HepG2 (cell line): Measurements from ENCODE around the gene TNIP1. TPM values are rescaled to one million over a fixed set of nuclear protein-coding genes. Genes with fewer than 3 reads are reported as not detected.

Experiments
- ATAC-seq: fragments of 200-7000 bp; cut with Tn5 transposase; 3 replicates; pipeline ENCODE4 v1.9.1; 2020; ENCODE audit warnings: mild to moderate bottlenecking, moderate library complexity
- BruUV-seq: library from RNA; stranded (reverse); fragments of 400-500 nt; replicated peaks from 2 replicates; lab custom pipeline; 2021; lab: Mats Ljungman, UMichigan
- CTCF ChIA-PET: fragments of 300-600 bp; formaldehyde crosslinking; extraction: SDS; loops from one replicate; lab custom pipeline; 2021; ENCODE audit warnings: low total read pairs, inconsistent platforms, low intra/inter-chr PET ratio; lab: Yijun Ruan, JAX
- POLR2A ChIA-PET: fragments of 350-600 bp; sonication (Branson Sonifier 250); formaldehyde crosslinking; loops from one replicate; lab custom pipeline; 2020; ENCODE audit warnings: antibody characterized with exemption, inconsistent platforms; lab: Yijun Ruan, JAX
- DNase-seq: peaks from one replicate; pipeline ENCODE4 v3.0.0-alpha.2; 2015; ENCODE audit warnings: low spot score
- FAIRE-seq: peaks from 3 replicates; lab custom pipeline; 2011; peaks lifted over from hg19 to GRCh38; lab: Jason Lieb, UNC
- H2AFZ ChIP-seq: one replicate; pipeline ENCODE4 v1.6.1; 2011; ENCODE audit warnings: low read length, inconsistent platforms
- H3K27ac ChIP-seq: fragments of 300-600 bp; 3 replicates; pipeline ENCODE4 v1.8.0; 2011; ENCODE audit warnings: mixed run types, mild to moderate bottlenecking, mixed read lengths, low read length, inconsistent platforms; ENCODE audit not compliant: insufficient read depth; ENCODE audit errors: extremely low read length
- H3K27me3 ChIP-seq, 2 experiments: fragments of 200-600 bp in 1 of 2; 2 replicates in 1 of 2; 3 replicates in 1 of 2; pipeline versions ENCODE4 v1.6.0 to v1.8.0; 2011; ENCODE audit warnings: low read length in 2 of 2, mild to moderate bottlenecking in 2 of 2, moderate library complexity in 2 of 2, inconsistent platforms in 1 of 2; ENCODE audit not compliant: insufficient read depth in 2 of 2, control insufficient read depth in 1 of 2
- H3K36me3 ChIP-seq, 2 experiments: fragments of 200-600 bp in 1 of 2; replicated peaks in 1 of 2; 2 replicates in 1 of 2; 3 replicates in 1 of 2; pipeline versions ENCODE4 v1.5.1 to v1.8.0; 2011; ENCODE audit warnings: low read length in 2 of 2, inconsistent platforms in 1 of 2; ENCODE audit not compliant: insufficient read depth in 2 of 2, control insufficient read depth in 1 of 2
- H3K4me1 ChIP-seq: 2 replicates; pipeline ENCODE4 v1.5.1; 2012; ENCODE audit warnings: low read length, inconsistent platforms; ENCODE audit not compliant: insufficient read depth
- H3K4me2 ChIP-seq: 2 replicates; pipeline ENCODE4 v1.6.0; 2011; ENCODE audit warnings: low read depth, low read length, inconsistent platforms
- H3K4me3 ChIP-seq, 3 experiments: fragments of 200-600 bp in 1 of 3; sonication (generic), shearing (Covaris generic) in 1 of 3; replicated peaks in 1 of 3; 2 replicates each; pipeline ENCODE4 v1.5.1; 2011 to 2016; ENCODE audit warnings: low read length in 3 of 3, inconsistent platforms in 2 of 3, low read depth in 2 of 3, mild to moderate bottlenecking in 2 of 3, control low read depth in 1 of 3, mixed read lengths in 1 of 3; ENCODE audit not compliant: insufficient read depth in 1 of 3
- H3K79me2 ChIP-seq: one replicate; pipeline ENCODE4 v1.6.1; 2011; ENCODE audit warnings: low read length, inconsistent platforms; ENCODE audit not compliant: insufficient read depth
- H3K9ac ChIP-seq: 2 replicates; pipeline ENCODE4 v1.6.0; 2011; ENCODE audit warnings: mild to moderate bottlenecking, low read depth, low read length, inconsistent platforms; ENCODE audit not compliant: insufficient read depth
- H3K9me3 ChIP-seq: 2 replicates; pipeline ENCODE4 v1.5.1; 2012; ENCODE audit warnings: mild to moderate bottlenecking, low read length
- H4K20me1 ChIP-seq: 2 replicates; pipeline ENCODE4 v1.6.0; 2011; ENCODE audit warnings: inconsistent platforms, mild to moderate bottlenecking, low read length, moderate library complexity; ENCODE audit not compliant: insufficient read depth
- CBX2 ChIP-seq, 2 experiments: fragments of 200-600 bp in 1 of 2; sonication (generic); formaldehyde crosslinking in 1 of 2; IDR thresholded peaks; 2 replicates each; pipeline versions ENCODE4 v1.7.0 to v1.8.1; 2018 to 2022; ENCODE audit warnings: low read depth in 2 of 2, low read length in 1 of 2, mild to moderate bottlenecking in 1 of 2, missing genetic modification reagents in 1 of 2
- ERF ChIP-seq: IDR thresholded peaks from 2 replicates; pipeline ENCODE4 v1.6.1; 2018; ENCODE audit warnings: missing biosample characterization, missing genetic modification reagents
- KLF6 ChIP-seq: IDR thresholded peaks from 2 replicates; pipeline ENCODE4 v1.8.0; 2016; ENCODE audit warnings: missing biosample characterization, missing genetic modification reagents
- MYC ChIP-seq: sonication (generic); formaldehyde crosslinking; IDR thresholded peaks from 2 replicates; pipeline ENCODE4 v1.9.0; 2021; ENCODE audit warnings: missing genetic modification reagents, borderline replicate concordance
- NFE2L1 ChIP-seq: sonication (generic); formaldehyde crosslinking; IDR thresholded peaks from 2 replicates; pipeline ENCODE4 v1.4.0; 2020; ENCODE audit warnings: missing genetic modification reagents, mild to moderate bottlenecking, borderline replicate concordance
- SRSF1 ChIP-seq: fragments of 200-400 bp; formaldehyde crosslinking; optimal IDR thresholded peaks from 2 replicates; pipeline ENCODE3; 2017; ENCODE audit warnings: mild to moderate bottlenecking, low read depth, low read length, moderate library complexity
- SYNCRIP ChIP-seq: fragments of 200-400 bp; formaldehyde crosslinking; IDR thresholded peaks from 2 replicates; pipeline ENCODE4 v1.6.1; 2018; ENCODE audit warnings: mild to moderate bottlenecking, low read depth, low read length; ENCODE audit not compliant: insufficient read depth
- TARDBP ChIP-seq: sonication (generic); formaldehyde crosslinking; IDR thresholded peaks from 2 replicates; pipeline ENCODE4 v1.8.0; 2022; ENCODE audit warnings: mild to moderate bottlenecking, missing genetic modification reagents
- XBP1 ChIP-seq: sonication (generic); formaldehyde crosslinking; IDR thresholded peaks from 2 replicates; pipeline ENCODE4 v1.5.0; 2020; ENCODE audit warnings: missing genetic modification reagents
- ZNF10 ChIP-seq: sonication (generic); formaldehyde crosslinking; IDR thresholded peaks from 2 replicates; pipeline ENCODE4 v1.4.0; 2020; ENCODE audit warnings: mild to moderate bottlenecking, low read depth, missing genetic modification reagents, borderline replicate concordance
- ZNF34 ChIP-seq: sonication (generic); formaldehyde crosslinking; IDR thresholded peaks from 2 replicates; pipeline ENCODE4 v1.4.0; 2020; ENCODE audit warnings: mild to moderate bottlenecking, missing genetic modification reagents, borderline replicate concordance
- ZNF564 ChIP-seq: sonication (generic); formaldehyde crosslinking; IDR thresholded peaks from 2 replicates; pipeline ENCODE4 v1.8.1; 2023; ENCODE audit warnings: mild to moderate bottlenecking, missing genetic modification reagents
- ZNF644 ChIP-seq: IDR thresholded peaks from 2 replicates; pipeline ENCODE4 v1.6.1; 2016; ENCODE audit warnings: low read depth
- ZNF703 ChIP-seq: sonication (generic); formaldehyde crosslinking; IDR thresholded peaks from 2 replicates; pipeline ENCODE4 v1.5.1; 2020; ENCODE audit warnings: missing genetic modification reagents, mild to moderate bottlenecking, moderate library complexity, borderline replicate concordance
- ZNF713 ChIP-seq: sonication (generic); formaldehyde crosslinking; IDR thresholded peaks from 2 replicates; pipeline ENCODE4 v1.4.0; 2020; ENCODE audit warnings: mild to moderate bottlenecking, missing genetic modification reagents
- ZNF75D ChIP-seq: sonication (generic); formaldehyde crosslinking; IDR thresholded peaks from 2 replicates; pipeline ENCODE4 v1.8.1; 2023; ENCODE audit warnings: missing genetic modification reagents, mild to moderate bottlenecking, borderline replicate concordance
- ZNF766 ChIP-seq: sonication (generic); formaldehyde crosslinking; IDR thresholded peaks from 2 replicates; pipeline ENCODE4 v1.5.0; 2020; ENCODE audit warnings: missing genetic modification reagents, borderline replicate concordance
- ZNF776 ChIP-seq: sonication (generic); formaldehyde crosslinking; IDR thresholded peaks from 2 replicates; pipeline ENCODE4 v1.4.0; 2020; ENCODE audit warnings: mild to moderate bottlenecking, missing genetic modification reagents
- ZNF850 ChIP-seq: sonication (generic); formaldehyde crosslinking; conservative IDR thresholded peaks from 2 replicates; pipeline ENCODE4 v1.9.0; 2021; ENCODE audit warnings: mild to moderate bottlenecking, missing genetic modification reagents
- WGBS: methylation state at CpG from one replicate; pipeline ENCODE4 v1.1.6; 2017; ENCODE audit warnings: low lambda C conversion rate; 5-methylcytosine and 5-hydroxymethylcytosine counted together
- in situ Hi-C: cut with HindIII; loops from 2 replicates; pipeline ENCODE4 v1.10.0; 2017; ENCODE audit warnings: low pct_unique_long_range_greater_than_20kb; ENCODE audit not compliant: extremely low pct_ligation_motif_present
- intact Hi-C: fragments of 100-400 bp; cut with micrococcal nuclease; formaldehyde crosslinking; loops from one replicate; pipeline ENCODE4 v1.10.0; 2022; ENCODE audit not compliant: unreplicated experiment
- polyA plus RNA-seq, 8 experiments: library from polyadenylated mRNA; depleted of rRNA in 3 of 8; stranded (reverse) in 7 of 8; unstranded in 1 of 8; fragments of >200 nt; fragmentation: Illumina TruSeq in 4 of 8; extraction: Trizol in 4 of 8; gene quantifications; 2 replicates each; pipeline versions ENCODE4 v1.2.1 to v1.2.3, GENCODE V29; 2011 to 2016; ENCODE audit warnings: low read depth in 4 of 8, missing spikeins in 1 of 8, mixed read lengths in 1 of 8; ENCODE audit not compliant: insufficient read depth in 1 of 8
- total RNA-seq, 5 experiments: library from RNA; depleted of rRNA; stranded (reverse); fragments of >200 nt; fragmentation: Illumina TruSeq; extraction: Trizol; gene quantifications; 2 replicates each; pipeline ENCODE4 v1.2.3, GENCODE V29; 2016; ENCODE audit warnings: low read depth in 1 of 5
- TF ChIP-seq, protein P1 (sequence below): sonication (generic); formaldehyde crosslinking; IDR thresholded peaks from 2 replicates; pipeline ENCODE4 v1.5.1; 2020; ENCODE audit warnings: mild to moderate bottlenecking, missing genetic modification reagents, borderline replicate concordance

Gene TNIP1
- total and polyA plus RNA-seq, 2 of the 13 experiments (the other 11 are each of a cell fraction or from before 2014, with no cell fraction given), result 26.2 to 45.9 TPM

- H3K4me1 ChIP-seq, result peaks cover 36% of the 10 kb centered on the region
- no peaks in the 10 kb centered on the region for H3K79me2 ChIP-seq
- no peak for ATAC-seq
- no peaks in the 10 kb centered on the region for H3K27me3 ChIP-seq
- no peak overlapping the region for H3K9ac ChIP-seq
- H2AFZ ChIP-seq, result no peak overlapping the region
- no peaks in the 10 kb centered on the region for H3K9me3 ChIP-seq
- no peak overlapping the region for H3K27ac ChIP-seq
- H4K20me1 ChIP-seq, result no peaks in the 10 kb centered on the region
- 80% methylated on average over 4 of the region's 4 CpGs for WGBS
- BruUV-seq, result no TSS peak
- no peak overlapping the region for H3K4me3 ChIP-seq
- peaks cover 0 to 4% of the 10 kb centered on the region in 2 experiments; a peak in 4 of 5 replicates for H3K36me3 ChIP-seq
- ChIA-PET CTCF (no interaction called here), POLR2A (no interaction called here)
- H3K4me2 ChIP-seq, result no peak overlapping the region
- in situ Hi-C loops, result no loop called here
- intact Hi-C loops, result no loop called here
- TF ChIP-seq MYC (CRISPR knock-in tag) (no peak), ZNF713 (CRISPR knock-in tag) (no peak), KLF6 (CRISPR knock-in tag) (no peak), SRSF1 (no peak), ZNF34 (CRISPR knock-in tag) (no peak), CBX2 (IDR thresholded peaks at IDR 0.05; ENCODE audit: low read depth, low read length) (no peak), CBX2 (CRISPR knock-in tag; IDR thresholded peaks at IDR 0.05; ENCODE audit: low read depth) (no peak), ZNF766 (CRISPR knock-in tag) (no peak), TARDBP (CRISPR knock-in tag) (no peak), ERF (CRISPR knock-in tag) (no peak), ZNF776 (CRISPR knock-in tag) (no peak), ZNF850 (CRISPR knock-in tag) (no peak), ZNF644 (CRISPR knock-in tag) (no peak), XBP1 (no peak), ZNF10 (CRISPR knock-in tag) (no peak), ZNF703 (CRISPR knock-in tag) (no peak), NFE2L1 (no peak), ZNF564 (CRISPR knock-in tag) (no peak), SYNCRIP (no peak), ZNF75D (no peak)
- TF ChIP-seq, protein P1, sequence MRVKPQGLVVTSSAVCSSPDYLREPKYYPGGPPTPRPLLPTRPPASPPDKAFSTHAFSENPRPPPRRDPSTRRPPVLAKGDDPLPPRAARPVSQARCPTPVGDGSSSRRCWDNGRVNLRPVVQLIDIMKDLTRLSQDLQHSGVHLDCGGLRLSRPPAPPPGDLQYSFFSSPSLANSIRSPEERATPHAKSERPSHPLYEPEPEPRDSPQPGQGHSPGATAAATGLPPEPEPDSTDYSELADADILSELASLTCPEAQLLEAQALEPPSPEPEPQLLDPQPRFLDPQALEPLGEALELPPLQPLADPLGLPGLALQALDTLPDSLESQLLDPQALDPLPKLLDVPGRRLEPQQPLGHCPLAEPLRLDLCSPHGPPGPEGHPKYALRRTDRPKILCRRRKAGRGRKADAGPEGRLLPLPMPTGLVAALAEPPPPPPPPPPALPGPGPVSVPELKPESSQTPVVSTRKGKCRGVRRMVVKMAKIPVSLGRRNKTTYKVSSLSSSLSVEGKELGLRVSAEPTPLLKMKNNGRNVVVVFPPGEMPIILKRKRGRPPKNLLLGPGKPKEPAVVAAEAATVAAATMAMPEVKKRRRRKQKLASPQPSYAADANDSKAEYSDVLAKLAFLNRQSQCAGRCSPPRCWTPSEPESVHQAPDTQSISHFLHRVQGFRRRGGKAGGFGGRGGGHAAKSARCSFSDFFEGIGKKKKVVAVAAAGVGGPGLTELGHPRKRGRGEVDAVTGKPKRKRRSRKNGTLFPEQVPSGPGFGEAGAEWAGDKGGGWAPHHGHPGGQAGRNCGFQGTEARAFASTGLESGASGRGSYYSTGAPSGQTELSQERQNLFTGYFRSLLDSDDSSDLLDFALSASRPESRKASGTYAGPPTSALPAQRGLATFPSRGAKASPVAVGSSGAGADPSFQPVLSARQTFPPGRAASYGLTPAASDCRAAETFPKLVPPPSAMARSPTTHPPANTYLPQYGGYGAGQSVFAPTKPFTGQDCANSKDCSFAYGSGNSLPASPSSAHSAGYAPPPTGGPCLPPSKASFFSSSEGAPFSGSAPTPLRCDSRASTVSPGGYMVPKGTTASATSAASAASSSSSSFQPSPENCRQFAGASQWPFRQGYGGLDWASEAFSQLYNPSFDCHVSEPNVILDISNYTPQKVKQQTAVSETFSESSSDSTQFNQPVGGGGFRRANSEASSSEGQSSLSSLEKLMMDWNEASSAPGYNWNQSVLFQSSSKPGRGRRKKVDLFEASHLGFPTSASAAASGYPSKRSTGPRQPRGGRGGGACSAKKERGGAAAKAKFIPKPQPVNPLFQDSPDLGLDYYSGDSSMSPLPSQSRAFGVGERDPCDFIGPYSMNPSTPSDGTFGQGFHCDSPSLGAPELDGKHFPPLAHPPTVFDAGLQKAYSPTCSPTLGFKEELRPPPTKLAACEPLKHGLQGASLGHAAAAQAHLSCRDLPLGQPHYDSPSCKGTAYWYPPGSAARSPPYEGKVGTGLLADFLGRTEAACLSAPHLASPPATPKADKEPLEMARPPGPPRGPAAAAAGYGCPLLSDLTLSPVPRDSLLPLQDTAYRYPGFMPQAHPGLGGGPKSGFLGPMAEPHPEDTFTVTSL (CRISPR knock-in tag), result no peak
- TF ChIP-seq, all 625 proteins: peak for 0
- FAIRE-seq (no peak), DNase-seq (no peak)
Observed at GRCh38 chr5:151098768-151099121, 17.9 kb upstream of the TNIP1 start.
